Activated B cell treated with CpG ODN at 0.5 μM for 24 hours (primary cell): ENCODE results near the gene MRPS27. TPM values are rescaled to one million over a fixed set of nuclear protein-coding genes. Genes with fewer than 3 reads are reported as not detected.

Experiments used
- ATAC-seq: fragments of 200-7000 bp; cut with Tn5 transposase; one replicate; pipeline ENCODE4 v1.10.0; 2021; ENCODE audit warnings: low read depth, mild to moderate bottlenecking, moderate library complexity
- CTCF ChIA-PET: fragments of 350-600 bp; sonication (Branson Sonifier 250); formaldehyde crosslinking; loops from one replicate; lab custom pipeline; 2021; ENCODE audit warnings: antibody characterized with exemption; lab: Charles Lee
- POLR2A ChIA-PET: fragments of 350-600 bp; sonication (Branson Sonifier 250); formaldehyde crosslinking; loops from one replicate; lab custom pipeline; 2021; ENCODE audit warnings: antibody characterized with exemption; lab: Charles Lee
- DNase-seq: peaks from one replicate; pipeline ENCODE4 v3.0.0; 2022
- H3K27ac Mint-ChIP-seq: one replicate; pipeline ENCODE4 v1.8.0; 2020; ENCODE audit warnings: mixed read lengths
- H3K27me3 Mint-ChIP-seq: one replicate; pipeline ENCODE4 v1.8.0; 2021; ENCODE audit warnings: mixed read lengths
- H3K36me3 Mint-ChIP-seq: one replicate; pipeline ENCODE4 v1.8.0; 2021; ENCODE audit warnings: low read depth, mixed read lengths
- H3K4me1 Mint-ChIP-seq: one replicate; pipeline ENCODE4 v1.8.0; 2021; ENCODE audit warnings: mixed read lengths
- H3K4me3 Mint-ChIP-seq: one replicate; pipeline ENCODE4 v1.8.0; 2020; ENCODE audit warnings: mild to moderate bottlenecking, mixed read lengths
- H3K9me3 Mint-ChIP-seq: one replicate; pipeline ENCODE4 v1.8.0; 2020; ENCODE audit warnings: mixed read lengths
- CTCF ChIP-seq: fragments of 200-600 bp; IDR thresholded peaks from one replicate; pipeline ENCODE4 v1.8.0; 2022; ENCODE audit warnings: antibody characterized with exemption, mild to moderate bottlenecking
- intact Hi-C: fragments of 100-400 bp; cut with micrococcal nuclease; formaldehyde crosslinking; loops from one replicate; pipeline ENCODE4 v1.15.1; 2024
- total RNA-seq: library from RNA; stranded (reverse); gene quantifications from 2 replicates; pipeline ENCODE4 v1.2.3, GENCODE V29; 2022

MRPS27 gene
- total RNA-seq, 1 donor from 2014 or later: 69.2 TPM

- peaks cover 12% of the 10 kb centered on the region for H3K36me3 Mint-ChIP-seq
- no peak overlapping the region for H3K4me3 Mint-ChIP-seq
- H3K4me1 Mint-ChIP-seq: peaks cover 5% of the 10 kb centered on the region
- intact Hi-C loops: no loop called here
- no peak for TF ChIP-seq CTCF
- ATAC-seq (no peak), DNase-seq (no peak)
- H3K27me3 Mint-ChIP-seq: no peaks in the 10 kb centered on the region
- no peaks in the 10 kb centered on the region for H3K9me3 Mint-ChIP-seq
- CTCF ChIA-PET: no interaction called here
- POLR2A ChIA-PET: no interaction called here
- no peak overlapping the region for H3K27ac Mint-ChIP-seq
Observed at GRCh38 chr5:72246954-72247442, 73.0 kb downstream of the MRPS27 start.

- POLR2A ChIA-PET: no interaction called here
- no peak for ATAC-seq
- no peaks in the 10 kb centered on the region for H3K27me3 Mint-ChIP-seq
- no peak for DNase-seq
- TF ChIP-seq CTCF: no peak
- H3K4me1 Mint-ChIP-seq: peaks cover 5% of the 10 kb centered on the region
- H3K27ac Mint-ChIP-seq: no peak overlapping the region
- intact Hi-C loops: no loop called here
- H3K4me3 Mint-ChIP-seq: no peak overlapping the region
- no peaks in the 10 kb centered on the region for H3K9me3 Mint-ChIP-seq
- peaks cover 13% of the 10 kb centered on the region for H3K36me3 Mint-ChIP-seq
- CTCF ChIA-PET: interaction anchor here (0.8 kb wide), 1 partner anchor 23 kb away, joined by 3 read pairs; no protein-coding TSS in a partner anchor
Observed at GRCh38 chr5:72245951-72246532, 74.0 kb downstream of the MRPS27 start.

GRCh38 chr5:72245546-72245945 is 74.5 kb downstream of the MRPS27 start:
- Mint-ChIP-seq H3K9me3 (no peaks in the 10 kb centered on the region), H3K27me3 (no peaks in the 10 kb centered on the region), H3K36me3 (peaks cover 11% of the 10 kb centered on the region), H3K27ac (no peak overlapping the region), H3K4me3 (no peak overlapping the region), H3K4me1 (peaks cover 5% of the 10 kb centered on the region)
- intact Hi-C loops: no loop called here
- CTCF ChIA-PET: interaction anchor here (0.8 kb wide), 1 partner anchor 24 kb away, joined by 3 read pairs; no protein-coding TSS in a partner anchor
- TF ChIP-seq CTCF: no peak
- ATAC-seq: no peak
- DNase-seq: no peak
- POLR2A ChIA-PET: no interaction called here

GRCh38 chr5:72244862-72245371 is 75.1 kb downstream of the MRPS27 start:
- DNase-seq (no peak), ATAC-seq (no peak)
- no peaks in the 10 kb centered on the region for H3K9me3 Mint-ChIP-seq
- H3K27ac Mint-ChIP-seq: no peak overlapping the region
- H3K36me3 Mint-ChIP-seq: peaks cover 11% of the 10 kb centered on the region
- ChIA-PET CTCF (no interaction called here), POLR2A (no interaction called here)
- intact Hi-C loops: no loop called here
- H3K4me1 Mint-ChIP-seq: peaks cover 5% of the 10 kb centered on the region
- no peak for TF ChIP-seq CTCF
- no peaks in the 10 kb centered on the region for H3K27me3 Mint-ChIP-seq
- H3K4me3 Mint-ChIP-seq: no peak overlapping the region

- H3K27ac Mint-ChIP-seq: no peak overlapping the region
- no peak overlapping the region for H3K4me3 Mint-ChIP-seq
- DNase-seq (no peak), ATAC-seq (no peak)
- ChIA-PET CTCF (no interaction called here), POLR2A (no interaction called here)
- H3K4me1 Mint-ChIP-seq: peaks cover 5% of the 10 kb centered on the region
- no peaks in the 10 kb centered on the region for H3K9me3 Mint-ChIP-seq
- no peaks in the 10 kb centered on the region for H3K27me3 Mint-ChIP-seq
- no peak for TF ChIP-seq CTCF
- peaks cover 13% of the 10 kb centered on the region for H3K36me3 Mint-ChIP-seq
- intact Hi-C loops: no loop called here
Observed at GRCh38 chr5:72243706-72244105, 76.3 kb downstream of the MRPS27 start.
